IMR-90 (cell line): ENCODE data around the gene XKR7.

Source experiments
- CTCF ChIP-seq: conservative IDR thresholded peaks from 2 replicates; pipeline ENCODE4 v1.5.1; 2012; ENCODE audit warnings: mild to moderate bottlenecking, low read depth, low read length, improper control_type of control experiment
- POLR2A ChIP-seq: IDR thresholded peaks from 2 replicates; pipeline ENCODE4 v1.6.1; 2012; ENCODE audit warnings: mild to moderate bottlenecking, low read depth, low read length
- RAD21 ChIP-seq: IDR thresholded peaks from 2 replicates; pipeline ENCODE4 v1.6.1; 2012; ENCODE audit warnings: low read length, improper control_type of control experiment

GRCh38 chr20:31934491-31934890 is 33.5 kb upstream of the XKR7 start:
- TF ChIP-seq CTCF (no peak), POLR2A (no peak), RAD21 (no peak)
